NB4 (cell line): ENCODE measurements around the gene SYT10.

Source experiments
- POLR2A ChIP-seq: IDR thresholded peaks from 2 replicates; pipeline ENCODE4 v1.6.1; 2011; ENCODE audit warnings: mild to moderate bottlenecking; ENCODE audit not compliant: insufficient read length; ENCODE audit errors: extremely low read depth
- TF ChIP-seq, protein P1 (sequence below): IDR thresholded peaks from one replicate; pipeline ENCODE4 v1.5.1; 2012; ENCODE audit warnings: low read depth, low read length

GRCh38 chr12:33376153-33376552, 63.5 kb downstream of the SYT10 start:
- TF ChIP-seq, protein P1, sequence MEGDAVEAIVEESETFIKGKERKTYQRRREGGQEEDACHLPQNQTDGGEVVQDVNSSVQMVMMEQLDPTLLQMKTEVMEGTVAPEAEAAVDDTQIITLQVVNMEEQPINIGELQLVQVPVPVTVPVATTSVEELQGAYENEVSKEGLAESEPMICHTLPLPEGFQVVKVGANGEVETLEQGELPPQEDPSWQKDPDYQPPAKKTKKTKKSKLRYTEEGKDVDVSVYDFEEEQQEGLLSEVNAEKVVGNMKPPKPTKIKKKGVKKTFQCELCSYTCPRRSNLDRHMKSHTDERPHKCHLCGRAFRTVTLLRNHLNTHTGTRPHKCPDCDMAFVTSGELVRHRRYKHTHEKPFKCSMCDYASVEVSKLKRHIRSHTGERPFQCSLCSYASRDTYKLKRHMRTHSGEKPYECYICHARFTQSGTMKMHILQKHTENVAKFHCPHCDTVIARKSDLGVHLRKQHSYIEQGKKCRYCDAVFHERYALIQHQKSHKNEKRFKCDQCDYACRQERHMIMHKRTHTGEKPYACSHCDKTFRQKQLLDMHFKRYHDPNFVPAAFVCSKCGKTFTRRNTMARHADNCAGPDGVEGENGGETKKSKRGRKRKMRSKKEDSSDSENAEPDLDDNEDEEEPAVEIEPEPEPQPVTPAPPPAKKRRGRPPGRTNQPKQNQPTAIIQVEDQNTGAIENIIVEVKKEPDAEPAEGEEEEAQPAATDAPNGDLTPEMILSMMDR = no peak
- no peak for TF ChIP-seq POLR2A
